VCaP (cell line): ENCODE data around the gene TCTN1.

Experiments
- H3K27ac ChIP-seq: fragments of 450-650 bp; 2 replicates; pipeline ENCODE4 v1.5.1; 2017
- CTCF ChIP-seq: fragments of 450-650 bp; conservative IDR thresholded peaks from 2 replicates; pipeline ENCODE4 v1.5.1; 2017; ENCODE audit warnings: mild to moderate bottlenecking, moderate library complexity

Gene TCTN1

GRCh38 chr12:110668480-110669192 is 54.7 kb downstream of the TCTN1 start:
- TF ChIP-seq CTCF, result no peak
- H3K27ac ChIP-seq, result no peak overlapping the region

- no peak for TF ChIP-seq CTCF
- H3K27ac ChIP-seq, result no peak overlapping the region
These were observed 55.2 kb downstream of the TCTN1 start for GRCh38 chr12:110669193-110669502.

- no peak overlapping the region for H3K27ac ChIP-seq
- TF ChIP-seq CTCF, result no peak
These were observed 56.3 kb downstream of the TCTN1 start for GRCh38 chr12:110670161-110670701.

- no peak for TF ChIP-seq CTCF
These were observed 62.2 kb downstream of the TCTN1 start for GRCh38 chr12:110676171-110676570.

GRCh38 chr12:110677206-110677911 is 63.4 kb downstream of the TCTN1 start:
- no peak overlapping the region for H3K27ac ChIP-seq
- TF ChIP-seq CTCF, result no peak

More at GRCh38 chr12:110676171-110676570, 62.2 kb downstream of the TCTN1 start:
- no peak overlapping the region for H3K27ac ChIP-seq

- TF ChIP-seq CTCF, result no peak
- H3K27ac ChIP-seq, result no peak overlapping the region
These were observed 64.1 kb downstream of the TCTN1 start for GRCh38 chr12:110677982-110678381.

GRCh38 chr12:110679201-110679600 is 65.3 kb downstream of the TCTN1 start:
- H3K27ac ChIP-seq, result no peak overlapping the region
- no peak for TF ChIP-seq CTCF
